ENCODE results near the gene PPP1R16B.

The PPP1R16B gene

GRCh38 chr20:38919683-38920082 lies 114.2 kb downstream of the PPP1R16B start:
- H3K4me3 ChIP-seq (ENCODE audit: low read depth, low read length) = no peak overlapping the region
- DNase-seq (ENCODE audit: low read depth) = no peak

GRCh38 chr20:38920411-38920810 lies 114.9 kb downstream of the PPP1R16B start:
- H3K4me3 ChIP-seq (ENCODE audit: low read depth, low read length) = no peak overlapping the region
- DNase-seq (ENCODE audit: low read depth) = no peak

GRCh38 chr20:38920851-38921250 lies 115.4 kb downstream of the PPP1R16B start:
- H3K4me3 ChIP-seq (ENCODE audit: low read depth, low read length) = no peak overlapping the region
- DNase-seq (ENCODE audit: low read depth) = no peak

- no peak for DNase-seq (ENCODE audit: low read depth)
- H3K4me3 ChIP-seq (ENCODE audit: low read depth, low read length) = no peak overlapping the region
Measured at GRCh38 chr20:38924718-38925117, 119.2 kb downstream of the PPP1R16B start.

GRCh38 chr20:38926142-38926933 lies 120.8 kb downstream of the PPP1R16B start, which contains the start of gene FAM83D:
Gene FAM83D (plus strand): TSS chr20:38926417. CDS start chr20:38926443, 26 bp downstream.
- DNase-seq (ENCODE audit: low read depth) = peak; percentile 93
- H3K4me3 ChIP-seq (ENCODE audit: low read depth, low read length) = peak within 1 kb of the TSS; percentile 93

DNA sequence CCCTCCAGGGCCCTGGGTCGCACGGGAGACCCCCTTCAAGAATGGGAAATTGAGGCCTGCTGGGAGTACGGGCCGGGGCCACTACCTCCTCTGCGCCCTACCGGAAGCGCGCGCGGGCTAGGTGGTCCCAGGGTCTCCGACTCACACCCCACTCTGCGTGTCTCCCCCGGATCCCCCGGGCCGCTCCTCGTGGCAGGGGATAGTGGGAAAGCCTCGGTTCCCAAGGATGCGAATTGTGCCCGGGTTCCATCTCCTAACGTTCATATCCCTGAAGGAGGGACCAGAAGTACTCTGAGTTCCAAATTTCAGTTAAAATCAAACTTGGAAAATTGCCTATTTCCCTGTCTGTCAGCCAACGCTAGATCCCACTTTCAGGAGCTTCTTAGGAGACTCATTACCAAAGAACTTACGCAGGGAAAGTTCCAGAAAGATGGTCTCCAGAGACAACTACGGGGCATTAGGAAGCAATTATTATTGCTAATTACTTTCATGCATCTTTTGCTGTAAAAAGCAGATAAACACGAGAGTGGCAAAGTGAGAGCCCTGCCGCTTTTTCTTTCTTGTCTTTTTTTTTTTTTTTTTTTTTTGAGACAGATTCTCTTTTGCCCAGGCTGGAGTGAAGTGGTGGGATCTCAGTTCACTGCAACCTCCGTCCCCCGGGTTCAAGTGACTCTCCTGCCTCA lies 121.6 kb downstream of the PPP1R16B start:
- no peak for DNase-seq (ENCODE audit: low read depth)

DNA sequence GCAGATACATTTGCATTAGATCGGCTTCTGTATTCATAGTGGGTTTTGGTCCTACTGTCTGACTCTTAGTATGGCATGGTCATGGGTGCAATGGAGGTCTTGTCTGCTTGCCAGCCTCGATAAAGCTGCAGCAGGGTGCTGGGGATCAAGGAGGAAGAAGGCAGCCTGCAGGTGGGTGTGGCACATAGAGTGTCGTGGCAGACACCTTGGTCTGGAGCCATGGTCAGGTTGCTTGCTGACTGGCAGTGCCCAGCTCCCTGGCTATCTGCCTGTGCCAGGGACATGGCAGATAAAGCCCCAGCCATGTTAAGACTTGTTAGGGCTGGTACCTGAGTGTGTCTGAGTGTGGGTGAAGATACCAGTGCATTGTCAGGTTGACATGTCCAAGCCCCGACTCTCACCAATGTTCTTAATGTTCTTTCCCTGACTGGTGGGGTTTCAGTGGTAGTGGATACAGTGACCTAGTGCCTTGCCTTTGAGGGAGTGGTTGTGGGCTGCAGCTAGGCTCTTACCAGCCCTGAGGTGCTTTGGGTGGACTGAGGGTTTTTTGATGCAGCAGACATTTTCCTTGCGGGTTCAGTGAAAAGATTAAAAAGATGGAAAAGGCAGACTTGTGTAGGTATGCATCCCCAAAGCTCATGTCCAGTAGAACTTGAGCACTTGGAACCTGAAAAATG lies 122.5 kb downstream of the PPP1R16B start:
- peak overlapping the region; percentile 93 for H3K4me3 ChIP-seq (ENCODE audit: low read depth, low read length)
- DNase-seq (ENCODE audit: low read depth) = no peak

More for the DNA sequence above, 121.6 kb downstream of the PPP1R16B start:
- peak overlapping the region; percentile 93 for H3K4me3 ChIP-seq (ENCODE audit: low read depth, low read length)

DNA sequence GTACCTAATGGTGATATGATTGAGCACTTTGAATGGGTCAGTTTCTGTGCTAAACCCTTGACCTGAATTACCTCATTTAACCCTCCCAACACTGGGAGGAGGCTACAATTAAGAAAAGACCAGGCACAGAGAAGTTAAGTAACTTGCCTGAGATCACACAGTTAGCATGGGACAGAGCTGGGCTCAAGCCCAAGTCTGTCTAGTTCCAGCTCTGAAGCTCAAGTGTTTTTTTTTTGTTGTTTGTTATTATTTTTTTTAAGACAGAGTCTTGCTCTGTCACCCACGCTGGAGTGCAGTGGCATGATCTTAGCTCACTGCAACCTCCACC lies 124.7 kb downstream of the PPP1R16B start:
- no peak for DNase-seq (ENCODE audit: low read depth)

GRCh38 chr20:38931984-38932383 lies 126.5 kb downstream of the PPP1R16B start:
- DNase-seq (ENCODE audit: low read depth) = no peak
- H3K4me3 ChIP-seq (ENCODE audit: low read depth, low read length) = no peak overlapping the region

More for the DNA sequence above, 124.7 kb downstream of the PPP1R16B start:
- H3K4me3 ChIP-seq (ENCODE audit: low read depth, low read length) = no peak overlapping the region

GRCh38 chr20:38932457-38933120 lies 127.1 kb downstream of the PPP1R16B start:
- no peak overlapping the region for H3K4me3 ChIP-seq (ENCODE audit: low read depth, low read length)
- peak; percentile 24 for DNase-seq (ENCODE audit: low read depth)

DNA sequence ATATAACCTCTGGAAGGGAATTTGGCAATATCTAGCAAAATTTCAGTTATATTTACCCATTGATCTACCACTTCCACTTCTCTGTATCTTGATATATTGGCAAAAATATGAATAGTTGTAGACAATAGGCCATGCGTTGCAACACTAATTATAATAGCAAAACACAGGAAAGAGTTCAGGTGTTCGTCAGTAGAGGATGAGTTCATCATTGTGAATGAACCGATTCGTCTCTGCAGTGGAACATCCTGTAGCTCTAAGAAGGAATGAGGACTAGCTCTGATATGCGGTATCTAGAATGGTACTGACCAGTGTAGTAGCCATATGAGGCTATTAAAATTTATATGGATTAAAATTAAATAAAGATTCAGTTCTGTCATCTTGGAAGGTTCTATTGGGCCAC lies 129.0 kb downstream of the PPP1R16B start:
- H3K4me3 ChIP-seq (ENCODE audit: low read depth, low read length) = no peak overlapping the region
- DNase-seq (ENCODE audit: low read depth) = no peak

DNA sequence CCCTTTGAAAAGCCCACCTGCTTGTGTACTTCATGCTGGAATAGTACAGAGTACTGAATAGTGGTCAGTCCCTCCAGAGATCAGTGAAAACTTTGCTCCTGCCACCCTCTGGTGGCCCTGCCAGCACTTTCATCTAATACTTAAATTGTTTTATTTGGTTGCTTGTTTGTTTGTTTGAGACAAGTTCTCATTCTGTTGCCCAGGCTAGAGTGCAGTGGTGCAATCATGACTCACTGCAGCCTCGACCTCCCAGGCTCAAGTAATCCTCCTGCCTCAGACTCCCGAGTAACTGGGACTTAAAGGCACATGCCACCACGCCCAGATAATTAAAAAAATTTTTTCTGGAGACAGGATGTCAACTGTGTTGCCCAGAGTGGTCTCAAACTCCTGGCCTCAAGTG lies 129.8 kb downstream of the PPP1R16B start:
- H3K4me3 ChIP-seq (ENCODE audit: low read depth, low read length) = no peak overlapping the region
- no peak for DNase-seq (ENCODE audit: low read depth)

DNA sequence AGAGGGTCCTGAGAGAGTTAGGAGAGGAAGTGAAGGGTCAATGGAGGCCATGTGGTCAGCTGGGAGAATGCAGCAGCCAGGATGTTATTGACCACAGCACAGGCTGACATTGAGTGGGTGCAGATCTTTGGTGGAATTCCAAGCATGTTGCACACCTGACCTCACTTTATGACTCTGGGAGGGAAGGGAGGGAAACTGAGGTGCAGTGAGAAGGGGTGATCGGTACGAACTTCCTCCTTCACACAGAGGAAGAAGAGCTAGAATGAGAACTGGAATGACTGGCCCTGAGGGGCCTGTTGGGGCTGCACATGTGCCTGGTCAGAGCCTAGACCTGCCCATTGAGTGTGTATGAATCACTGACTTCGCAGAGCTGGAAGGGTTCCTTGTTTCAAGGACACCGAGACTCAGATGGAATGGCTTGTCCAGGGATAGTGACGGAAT lies 130.5 kb downstream of the PPP1R16B start:
- no peak overlapping the region for H3K4me3 ChIP-seq (ENCODE audit: low read depth, low read length)
- DNase-seq (ENCODE audit: low read depth) = no peak

DNA sequence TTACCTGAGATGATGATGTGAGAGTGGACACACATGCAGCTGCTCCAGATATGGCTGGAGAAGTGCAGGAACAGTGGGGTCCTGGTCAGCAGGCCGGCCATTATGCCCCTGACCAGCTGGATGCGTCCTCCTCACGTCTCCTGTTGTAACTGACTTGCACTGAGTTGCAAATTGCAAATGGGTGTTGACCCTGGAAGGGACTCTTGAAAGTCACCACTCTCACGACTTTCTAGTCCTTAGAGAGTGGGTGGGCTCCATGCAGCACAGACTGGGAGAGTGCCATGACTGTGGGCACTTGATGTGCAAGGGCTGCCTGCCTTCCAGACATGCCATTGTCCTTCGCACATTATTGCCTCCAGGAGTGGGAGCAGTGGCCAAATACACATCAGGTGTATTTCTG lies 131.5 kb downstream of the PPP1R16B start:
- DNase-seq (ENCODE audit: low read depth) = no peak
- no peak overlapping the region for H3K4me3 ChIP-seq (ENCODE audit: low read depth, low read length)

DNA sequence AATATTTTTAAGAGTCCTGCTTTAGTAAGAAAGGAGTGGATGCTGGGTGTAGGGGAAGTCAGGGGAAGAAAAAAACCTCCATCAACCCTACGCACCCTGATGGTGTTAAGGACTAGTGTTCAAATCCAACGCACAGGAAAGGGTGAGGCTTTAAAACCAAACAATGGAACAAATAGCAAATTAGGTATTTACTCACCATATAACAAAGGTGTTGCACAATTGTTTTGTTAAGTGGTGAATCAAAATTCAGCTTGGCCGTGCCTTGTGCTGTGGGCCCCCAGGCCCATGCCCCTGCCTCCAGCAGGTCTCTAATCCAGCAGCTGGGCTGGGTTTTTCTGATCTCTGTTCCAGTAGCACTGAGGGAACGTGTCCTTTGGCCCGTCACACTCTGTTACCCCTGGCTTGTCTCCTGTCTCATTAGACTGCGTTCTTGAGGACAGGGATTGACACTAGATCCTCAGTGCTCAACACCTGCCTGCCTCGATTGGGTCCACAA lies 132.5 kb downstream of the PPP1R16B start:
- no peak for DNase-seq (ENCODE audit: low read depth)
- no peak overlapping the region for H3K4me3 ChIP-seq (ENCODE audit: low read depth, low read length)

- H3K4me3 ChIP-seq (ENCODE audit: low read depth, low read length) = no peak overlapping the region
- DNase-seq (ENCODE audit: low read depth) = no peak
Measured at GRCh38 chr20:38939686-38940085, 134.2 kb downstream of the PPP1R16B start.

DNA sequence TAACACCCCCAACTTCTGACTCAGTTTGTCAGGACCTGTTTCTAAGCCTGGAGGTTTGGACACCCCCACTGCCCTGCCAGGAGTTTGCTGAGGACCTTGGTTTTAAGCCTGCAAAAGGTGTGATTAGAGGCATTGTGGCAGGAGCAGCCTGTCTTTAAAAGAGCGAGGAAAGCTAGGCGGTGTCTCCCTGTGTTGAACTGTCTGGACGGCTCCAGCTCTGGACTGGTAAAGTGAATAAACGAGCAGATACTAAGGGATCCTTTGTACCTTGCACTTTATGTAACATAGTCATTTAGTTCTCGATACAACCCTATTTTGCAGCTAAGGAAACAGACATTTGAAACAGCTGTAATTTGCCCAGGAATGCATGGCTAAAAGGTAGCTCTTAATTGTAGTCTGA lies 135.1 kb downstream of the PPP1R16B start:
- no peak overlapping the region for H3K4me3 ChIP-seq (ENCODE audit: low read depth, low read length)
- DNase-seq (ENCODE audit: low read depth) = no peak

- H3K4me3 ChIP-seq (ENCODE audit: low read depth, low read length) = no peak overlapping the region
- no peak for DNase-seq (ENCODE audit: low read depth)
Measured at GRCh38 chr20:38941726-38942389, 136.4 kb downstream of the PPP1R16B start.

- DNase-seq (ENCODE audit: low read depth) = no peak
Measured at GRCh38 chr20:38945012-38945411, 139.5 kb downstream of the PPP1R16B start.

More at GRCh38 chr20:38945012-38945411, 139.5 kb downstream of the PPP1R16B start:
- no peak overlapping the region for H3K4me3 ChIP-seq (ENCODE audit: low read depth, low read length)

All from skeletal muscle cell (primary cell).